ENCODE measurements around the gene CIBAR2. TPM values are rescaled to one million over a fixed set of nuclear protein-coding genes. Genes with fewer than 3 reads are reported as not detected.

The CIBAR2 gene
- total RNA-seq, 1 donor from 2014 or later, result not detected

DNA sequence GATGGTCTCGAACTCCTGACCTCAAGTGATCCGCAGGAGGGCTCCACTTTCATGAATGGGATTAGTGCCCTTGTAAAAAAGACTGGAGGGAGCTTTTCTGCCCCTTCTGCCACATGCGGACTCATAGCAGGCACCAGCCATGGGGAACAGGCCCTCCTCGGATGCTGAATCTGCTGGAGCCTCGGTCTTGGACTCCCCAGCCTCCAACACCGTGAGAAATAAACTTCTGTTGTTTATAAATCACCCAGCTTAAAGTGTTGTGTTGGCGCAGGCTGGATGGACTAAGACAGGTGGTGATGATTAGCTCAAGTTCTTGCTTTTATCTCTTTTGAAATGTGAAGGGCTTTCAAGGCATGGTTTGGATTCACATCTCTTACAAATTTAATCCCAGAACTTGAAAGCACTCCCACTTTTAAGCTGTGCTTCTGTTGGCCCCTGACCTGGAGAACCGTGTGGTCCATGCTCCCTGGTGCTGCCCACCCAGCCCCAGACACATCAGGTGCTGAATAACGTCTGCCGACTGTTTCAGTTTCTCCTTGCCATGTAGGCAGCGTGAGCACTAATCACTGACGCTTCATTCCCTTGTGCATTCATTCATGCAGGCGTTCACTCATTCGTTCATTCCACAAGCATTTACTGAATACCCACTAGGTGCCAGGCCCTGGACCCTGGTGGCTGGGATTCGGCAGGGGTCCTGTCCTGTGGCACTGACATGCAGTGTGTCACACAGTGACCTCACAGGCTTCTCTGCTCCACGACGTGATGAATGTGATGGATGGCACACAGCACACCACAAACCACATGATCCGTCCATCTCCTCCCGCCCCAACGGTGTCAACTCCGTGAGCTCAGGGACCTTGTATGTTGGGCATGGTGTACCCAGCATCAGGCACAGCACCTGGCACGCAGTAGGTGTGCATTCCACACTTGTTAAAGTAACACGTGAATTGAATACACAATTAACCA is 8.9 kb downstream of the CIBAR2 start:
- DNase-seq (ENCODE audit: low read depth), result peak; percentile 64

- DNase-seq (ENCODE audit: low read depth), result no peak
Observed at GRCh38 chr16:85101956-85102630, 10.2 kb downstream of the CIBAR2 start.

GRCh38 chr16:85100265-85100664 is 12.0 kb downstream of the CIBAR2 start:
- DNase-seq (ENCODE audit: low read depth), result no peak

DNA sequence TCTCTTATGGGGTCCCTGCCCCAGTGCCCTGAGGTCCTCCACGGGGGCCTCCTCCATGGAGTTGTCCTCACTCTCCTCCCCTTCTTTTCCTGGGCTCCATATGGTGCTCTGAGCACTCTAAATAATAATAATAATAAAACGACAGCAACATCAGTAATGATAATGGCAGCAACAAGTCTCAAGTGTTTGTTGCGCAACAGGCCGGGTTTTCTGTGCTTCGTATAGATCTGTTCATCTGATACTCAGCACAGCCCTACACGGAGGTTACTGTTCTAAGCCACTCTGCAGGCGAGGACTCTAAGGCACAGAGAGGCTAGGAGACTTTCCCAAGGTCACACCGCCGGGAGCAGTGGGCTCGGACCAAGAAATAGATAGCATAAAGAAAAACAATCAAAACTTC is 13.7 kb downstream of the CIBAR2 start:
- DNase-seq (ENCODE audit: low read depth), result no peak

- no peak for DNase-seq (ENCODE audit: low read depth)
Observed at GRCh38 chr16:85096921-85097320, 15.4 kb downstream of the CIBAR2 start.

- no peak for DNase-seq (ENCODE audit: low read depth)
Observed at GRCh38 chr16:85094812-85095211, 17.5 kb downstream of the CIBAR2 start.

DNA sequence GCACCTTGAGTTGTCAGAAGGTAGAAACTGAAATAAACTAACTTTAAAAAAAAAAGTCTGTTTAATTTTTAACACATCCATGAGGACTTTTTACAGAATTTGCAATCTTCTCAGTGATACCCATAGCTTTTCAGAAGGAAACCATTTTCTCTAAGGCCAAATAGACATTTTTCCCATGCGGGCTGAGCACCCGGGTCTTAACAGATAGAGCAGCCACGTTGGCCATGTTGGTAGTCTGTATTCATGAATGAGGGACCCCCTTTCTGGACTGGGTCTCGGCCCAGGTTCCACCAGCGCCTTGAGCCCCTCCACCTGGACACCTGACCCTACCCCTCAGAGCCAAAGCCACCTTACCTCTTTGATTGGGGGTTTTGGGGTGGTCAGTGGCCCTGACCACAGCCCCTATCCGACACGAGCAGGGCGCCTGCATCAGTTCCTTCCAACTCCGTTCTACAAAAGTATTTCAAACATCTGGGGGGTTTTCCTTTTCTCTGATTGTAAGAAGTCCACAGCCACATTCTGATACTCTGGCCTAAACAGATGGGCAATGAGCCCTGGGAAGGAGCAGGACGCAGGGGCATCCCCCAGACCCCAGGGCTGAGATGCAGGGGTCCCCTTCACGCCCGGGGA is 18.0 kb downstream of the CIBAR2 start:
- DNase-seq (ENCODE audit: low read depth), result no peak

DNA sequence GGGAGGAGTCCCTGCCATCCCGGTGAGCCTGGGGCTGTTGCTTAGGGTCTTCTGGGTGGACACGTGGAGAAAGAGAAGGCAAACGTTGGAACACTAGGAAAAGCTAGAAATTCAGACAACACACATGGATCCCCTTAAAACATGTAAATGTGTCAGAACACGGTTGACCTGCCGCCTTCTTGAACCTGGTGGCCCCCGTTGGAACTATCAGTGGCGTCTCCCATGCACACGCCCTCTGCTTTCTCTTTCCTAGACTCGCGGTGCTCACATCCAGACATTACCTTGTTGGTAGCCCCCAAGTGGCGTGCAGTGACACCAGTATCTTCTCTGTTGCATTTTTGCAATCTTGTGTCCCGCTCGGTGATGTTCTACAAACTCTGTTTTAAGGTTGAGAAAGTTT is 18.6 kb downstream of the CIBAR2 start:
- no peak for DNase-seq (ENCODE audit: low read depth)

- DNase-seq (ENCODE audit: low read depth), result no peak
Observed at GRCh38 chr16:85092851-85093250, 19.4 kb downstream of the CIBAR2 start.

- no peak for DNase-seq (ENCODE audit: low read depth)
Observed at GRCh38 chr16:85092309-85092708, 20.0 kb downstream of the CIBAR2 start.

- no peak for DNase-seq (ENCODE audit: low read depth)
Observed at GRCh38 chr16:85091522-85091910, 20.8 kb downstream of the CIBAR2 start.

- no peak for DNase-seq (ENCODE audit: low read depth)
Observed at GRCh38 chr16:85090873-85091521, 21.3 kb downstream of the CIBAR2 start.

- no peak for DNase-seq (ENCODE audit: low read depth)
Observed at GRCh38 chr16:85090181-85090580, 22.1 kb downstream of the CIBAR2 start.

DNA sequence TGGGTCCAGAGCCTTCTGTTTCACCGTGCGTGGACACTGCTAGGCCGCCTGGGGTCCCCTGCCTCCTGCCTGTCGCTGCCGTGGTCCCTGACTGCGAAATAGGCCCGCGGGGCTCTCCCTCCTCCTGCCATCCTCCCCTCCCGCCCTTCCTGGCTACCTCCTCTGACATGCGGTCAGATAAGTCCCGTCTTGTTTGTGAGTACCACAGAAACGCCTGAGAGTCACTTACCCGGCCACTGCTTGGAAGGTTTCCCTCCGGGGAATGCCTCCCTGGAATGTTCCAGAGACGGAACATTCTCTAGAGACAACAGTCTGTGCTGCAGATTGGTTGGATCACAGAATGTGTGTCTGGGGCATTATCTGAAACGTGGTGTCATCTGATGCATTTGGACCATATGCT is 22.7 kb downstream of the CIBAR2 start:
- DNase-seq (ENCODE audit: low read depth), result no peak

GRCh38 chr16:85088570-85089199 is 23.6 kb downstream of the CIBAR2 start:
- DNase-seq (ENCODE audit: low read depth), result no peak

DNA sequence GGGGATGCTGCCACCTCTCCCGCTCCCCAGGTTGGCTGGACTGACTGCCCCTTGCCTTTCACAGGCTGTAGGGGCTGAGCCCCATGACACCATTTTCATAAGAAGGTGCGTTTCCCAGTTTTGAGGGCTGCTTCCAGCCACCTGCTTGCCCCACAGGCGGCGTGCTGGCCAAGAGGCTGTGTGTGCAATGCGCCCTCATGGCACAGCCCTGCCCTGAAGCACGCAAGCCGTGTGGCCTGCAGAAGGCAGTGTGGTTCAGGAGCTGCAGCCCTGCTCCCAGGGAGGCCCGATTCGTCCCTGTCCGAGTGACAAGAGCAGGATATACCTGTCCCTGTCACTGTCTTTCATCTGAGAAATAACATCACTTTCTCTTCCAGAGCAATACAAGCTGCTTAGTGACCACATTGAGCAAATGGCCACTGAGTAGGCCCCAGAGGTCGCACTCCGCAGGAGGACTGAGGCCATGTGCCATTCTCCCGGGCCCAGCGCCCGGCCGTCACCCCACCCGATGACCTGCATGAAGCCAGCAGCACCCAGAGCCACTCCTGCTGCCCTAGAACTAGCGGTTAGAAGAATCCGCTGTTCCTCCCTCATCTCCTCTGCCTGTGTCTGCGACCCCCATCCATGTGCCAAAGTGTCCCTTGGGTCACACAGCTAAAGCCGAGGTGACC is 24.2 kb downstream of the CIBAR2 start:
- no peak for DNase-seq (ENCODE audit: low read depth)

DNA sequence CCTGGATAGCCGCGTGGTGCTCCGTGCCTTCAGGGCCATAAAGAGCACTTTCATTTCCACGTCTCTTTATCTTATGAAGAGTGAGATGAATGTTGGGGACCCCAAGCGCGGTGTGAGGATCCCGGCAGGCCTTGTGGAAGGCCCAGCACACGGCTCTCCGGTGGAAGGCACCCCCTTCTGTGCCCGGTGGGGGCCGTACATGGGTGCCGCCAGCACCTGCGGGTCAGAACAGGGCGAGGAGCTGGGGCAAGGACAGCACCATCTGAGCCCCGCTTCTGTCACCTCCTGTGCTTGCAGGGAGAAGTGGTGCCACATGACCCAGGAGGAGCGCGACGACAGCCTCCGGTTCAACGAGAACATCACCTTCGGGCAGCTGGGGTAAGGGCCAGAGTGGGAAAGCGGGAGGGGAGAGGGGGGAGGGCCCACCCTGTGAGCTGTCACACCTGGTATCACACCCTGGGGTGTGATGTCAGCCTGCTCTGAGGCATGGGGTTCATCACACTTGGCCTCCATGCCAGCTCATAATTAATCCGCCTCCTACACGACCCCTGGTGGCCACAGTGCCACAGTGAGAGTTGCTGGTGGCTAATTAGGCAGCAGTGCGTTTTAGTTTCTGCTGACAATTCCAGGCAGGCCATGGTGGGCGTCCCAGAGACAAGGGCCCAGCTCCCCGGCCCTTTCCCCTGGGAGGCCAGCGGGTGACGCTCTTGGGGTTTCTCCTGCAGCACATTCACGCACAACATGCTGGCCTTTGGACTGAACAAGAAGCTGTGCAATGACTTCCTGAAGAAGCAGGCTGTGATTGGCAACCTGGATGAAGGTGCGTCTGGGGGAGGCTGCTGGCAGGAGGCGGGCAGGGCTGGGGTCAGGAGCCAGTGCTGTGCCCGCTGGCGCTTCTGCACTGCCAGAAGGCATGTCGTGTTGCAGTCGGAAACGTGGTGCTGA is 25.7 kb downstream of the CIBAR2 start:
- peak; percentile 59 for DNase-seq (ENCODE audit: low read depth)

DNA sequence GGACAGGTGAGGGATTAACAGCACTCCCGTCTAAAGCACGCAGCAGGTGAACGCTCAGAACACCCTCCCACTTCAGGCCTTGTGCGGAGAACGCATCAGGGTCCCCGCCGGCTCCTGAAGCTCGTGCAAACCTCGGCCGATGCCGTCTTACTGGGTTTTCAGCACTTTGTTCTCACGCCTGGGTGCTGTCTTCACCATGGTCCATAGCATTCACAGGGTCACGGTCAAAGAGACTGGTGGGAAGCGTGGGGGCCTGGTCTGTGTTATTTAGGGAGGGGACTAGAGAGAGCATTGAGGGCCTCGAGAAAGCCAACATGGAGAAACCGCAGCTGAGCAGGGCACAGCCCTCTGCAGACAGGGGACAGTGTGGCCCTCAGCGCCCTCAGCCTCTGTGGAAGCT is 26.6 kb downstream of the CIBAR2 start:
- no peak for DNase-seq (ENCODE audit: low read depth)

- peak; percentile 14 for DNase-seq (ENCODE audit: low read depth)
Observed at GRCh38 chr16:85084841-85085510, 27.3 kb downstream of the CIBAR2 start.
